AG08395 (cell line): ENCODE measurements around the gene JMJD1C.
A peak's percentile ranks its signal among the peaks of the same experiment; 100 is the strongest.

Experiments
- DNase-seq: peaks from one replicate; pipeline ENCODE4 v3.0.0; 2012; ENCODE audit warnings: mixed read lengths, low spot score

The JMJD1C gene

GRCh38 chr10:63481815-63482421 is 16.1 kb upstream of the JMJD1C start:
- no peak for DNase-seq

- no peak for DNase-seq
Measured at GRCh38 chr10:63480237-63480636, 14.5 kb upstream of the JMJD1C start.

GRCh38 chr10:63478564-63478963 is 12.8 kb upstream of the JMJD1C start:
- no peak for DNase-seq

DNA sequence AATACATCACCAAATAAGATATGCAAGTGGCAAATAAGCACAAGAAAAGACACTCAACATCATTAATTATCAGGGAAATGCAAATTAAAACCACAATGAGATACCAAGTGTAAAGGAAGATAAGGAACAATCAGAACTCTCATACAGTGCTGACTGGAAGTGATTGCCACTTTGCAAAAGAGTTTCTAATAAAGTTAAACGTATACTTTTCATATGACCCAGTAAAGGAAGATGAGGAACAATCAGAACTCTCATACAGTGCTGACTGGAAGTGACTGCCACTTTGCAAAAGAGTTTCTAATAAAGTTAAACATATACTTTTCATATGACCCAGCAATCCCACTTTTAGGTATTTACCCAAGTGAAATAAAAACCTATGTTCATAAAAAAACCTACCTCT is 12.2 kb upstream of the JMJD1C start:
- DNase-seq: no peak

GRCh38 chr10:63474488-63474887 is 8.7 kb upstream of the JMJD1C start:
- DNase-seq: no peak

DNA sequence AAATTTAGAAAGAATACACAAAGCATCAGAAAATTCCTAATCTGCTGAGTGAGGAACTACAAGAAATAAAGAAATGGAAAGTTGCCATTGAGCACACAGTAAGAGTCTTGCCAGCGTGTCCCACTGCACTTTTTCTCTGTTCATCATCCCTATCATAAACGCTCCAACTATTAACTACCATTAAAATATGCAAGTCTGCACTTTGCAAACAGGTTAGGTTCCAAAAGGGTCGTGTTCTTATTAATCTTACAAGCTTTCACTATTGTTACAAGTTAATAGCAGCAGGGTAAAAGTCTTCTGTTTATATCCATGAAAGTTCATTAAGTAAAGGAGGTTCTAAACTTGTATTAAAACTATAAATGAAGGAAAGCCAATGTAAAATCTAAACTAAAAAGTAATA is 5.2 kb upstream of the JMJD1C start:
- no peak for DNase-seq

- DNase-seq: no peak
Measured at GRCh38 chr10:63468947-63469346, 3.2 kb upstream of the JMJD1C start.

DNA sequence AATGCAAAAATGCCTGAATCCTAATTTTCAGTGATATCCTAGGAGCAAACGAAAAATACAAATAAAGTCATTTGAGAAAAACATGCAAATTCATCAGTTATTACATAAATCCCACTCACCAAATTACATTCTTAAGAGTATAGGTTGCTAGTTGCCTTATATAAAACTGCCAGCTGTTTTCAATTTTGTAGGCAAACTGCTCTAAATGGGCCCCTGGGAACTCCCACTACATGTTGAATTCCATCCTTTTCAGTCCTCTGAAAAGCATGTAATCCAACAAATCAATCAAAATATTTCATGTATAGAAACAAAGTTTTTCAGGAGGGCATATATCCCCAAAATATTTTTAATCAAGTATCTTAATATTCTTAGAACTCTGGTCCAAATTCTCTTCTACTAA is 2.1 kb upstream of the JMJD1C start:
- DNase-seq: no peak

DNA sequence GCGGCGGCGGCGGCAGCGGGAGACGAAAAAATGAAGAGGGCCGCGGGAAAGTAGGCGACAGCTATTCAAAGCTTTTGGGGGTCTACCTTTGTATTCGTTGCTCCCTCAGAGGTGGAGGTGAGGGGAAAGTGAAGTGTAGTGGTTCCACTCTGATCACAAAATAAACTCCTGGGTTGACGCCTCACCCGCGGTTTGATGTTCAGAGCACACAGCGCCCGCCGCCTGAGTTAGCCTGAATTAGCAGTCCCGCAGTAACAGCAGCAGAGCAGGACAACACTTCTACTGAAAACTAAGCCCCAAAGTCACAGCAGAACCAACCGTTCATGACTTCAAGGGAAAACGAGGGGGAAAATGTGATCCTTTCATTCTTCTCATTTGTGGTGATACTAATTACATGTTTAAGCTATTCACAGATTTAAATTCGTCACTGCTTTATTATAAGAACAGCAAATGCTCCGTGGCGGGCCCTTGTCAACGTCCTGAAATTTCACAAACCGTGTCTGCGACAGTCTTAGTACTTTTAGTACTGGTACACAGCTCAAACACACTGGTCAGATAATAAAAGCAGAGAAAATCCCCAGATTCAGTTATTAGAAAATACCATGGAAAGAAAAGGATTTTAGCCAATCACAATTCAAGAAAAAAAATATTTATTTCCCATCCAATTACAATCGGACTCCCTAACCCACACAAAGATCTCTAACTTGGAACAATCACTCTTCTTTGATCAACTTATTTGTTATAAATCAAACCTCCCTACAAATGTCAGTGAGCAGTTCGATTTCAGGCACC is 563 bp upstream of the JMJD1C start:
- DNase-seq: peak; percentile 47

DNA sequence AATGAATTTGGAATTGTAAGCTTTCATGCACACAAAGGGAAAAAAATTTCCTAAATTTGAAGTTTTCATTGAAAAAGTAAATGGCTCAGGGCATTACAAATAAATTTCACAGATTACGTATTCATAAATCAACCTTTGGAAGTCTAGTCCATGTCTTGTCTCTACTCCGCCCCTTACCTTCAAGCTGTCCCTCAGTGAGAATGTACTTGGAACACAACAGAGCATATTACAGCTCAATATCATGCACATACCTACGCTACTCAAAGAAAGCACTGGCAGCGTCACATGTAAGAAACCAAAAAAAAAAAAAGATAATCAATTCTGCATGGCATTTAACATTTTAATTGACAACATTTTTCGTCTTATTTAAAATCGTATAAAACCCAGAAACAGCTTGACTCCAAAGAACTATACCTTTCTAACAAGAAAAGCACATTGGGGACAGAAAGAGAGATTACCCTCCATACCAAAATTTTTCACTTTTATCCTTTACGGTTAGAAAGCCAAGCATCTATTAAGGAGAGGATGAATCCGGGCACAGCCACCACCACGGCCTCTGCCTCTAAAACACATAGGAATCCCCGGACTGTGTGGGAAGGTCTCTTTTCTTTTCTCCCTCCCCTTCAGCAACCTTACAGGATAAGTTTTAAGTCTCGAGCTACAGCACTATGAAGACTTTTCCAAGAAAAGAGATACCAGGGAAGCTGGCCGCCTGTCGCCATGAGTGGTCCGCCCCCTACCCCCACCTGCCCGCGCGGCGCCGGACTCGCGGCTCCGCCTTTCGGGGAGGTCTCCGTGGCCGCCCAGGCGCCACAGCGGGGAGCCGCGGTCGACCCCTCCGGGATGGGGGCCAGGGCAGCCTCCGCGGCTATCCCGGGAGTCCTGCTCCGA is 1.1 kb downstream of the JMJD1C start:
- no peak for DNase-seq

- DNase-seq: no peak
Measured at GRCh38 chr10:63462442-63462841, 3.3 kb downstream of the JMJD1C start.

DNA sequence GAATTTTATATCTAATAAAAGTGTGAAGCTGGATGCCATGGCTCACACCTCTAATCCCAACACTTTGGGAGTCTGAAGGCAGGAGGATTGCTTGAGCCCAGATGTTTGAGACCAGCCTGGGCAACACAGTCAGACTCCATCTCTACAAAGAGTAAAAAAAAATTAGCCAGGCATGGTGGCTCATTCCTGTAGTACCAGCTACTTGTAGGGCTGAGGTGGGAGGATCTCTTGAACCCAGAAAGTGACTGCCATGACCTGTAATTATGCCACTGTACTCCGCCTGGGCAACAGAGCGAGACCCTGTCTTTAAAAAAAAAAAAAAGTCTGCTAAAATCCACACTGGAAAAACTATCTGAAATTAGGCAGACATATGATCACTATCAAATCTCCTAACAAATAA is 7.6 kb downstream of the JMJD1C start:
- no peak for DNase-seq

DNA sequence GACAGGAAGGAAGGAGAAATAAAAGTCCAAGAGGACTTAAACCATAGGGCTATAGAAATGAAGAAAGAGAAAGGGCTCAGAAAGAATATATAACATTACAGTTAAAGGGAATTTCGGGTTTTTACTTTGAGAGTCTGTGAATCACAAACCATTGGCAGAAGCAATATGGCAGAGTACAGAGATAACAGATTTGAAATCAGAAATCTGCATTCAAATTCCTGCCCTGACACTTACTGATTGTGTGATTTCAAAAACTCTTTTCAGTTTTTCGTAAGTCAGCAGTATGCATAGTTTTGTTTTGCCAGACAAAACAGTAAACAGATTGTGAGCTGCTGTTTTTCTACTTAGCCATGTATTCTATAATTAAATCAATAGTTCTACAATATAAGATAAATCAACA is 8.2 kb downstream of the JMJD1C start:
- DNase-seq: no peak

- DNase-seq: peak; percentile 55
Measured at GRCh38 chr10:63456437-63457210, 9.2 kb downstream of the JMJD1C start.

DNA sequence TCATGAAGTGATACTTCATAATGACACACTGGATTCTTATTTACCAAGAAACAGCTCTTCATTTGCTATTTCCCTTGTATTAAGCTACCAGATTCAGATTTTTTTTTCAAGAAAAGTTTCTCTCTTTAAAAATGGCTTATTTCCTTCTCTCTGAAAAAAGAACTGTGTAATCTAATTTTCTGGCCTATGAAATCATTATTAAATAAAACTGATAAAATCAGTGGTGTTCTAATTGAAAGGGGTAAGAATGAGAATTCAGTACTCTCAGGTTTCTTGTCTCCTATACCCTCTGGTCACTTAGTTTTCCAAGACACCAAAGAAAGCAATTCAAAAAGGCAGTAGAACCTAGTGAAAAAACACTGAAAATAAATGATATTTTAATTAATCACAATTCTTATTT is 10.3 kb downstream of the JMJD1C start:
- DNase-seq: no peak

GRCh38 chr10:63454631-63455030 is 11.1 kb downstream of the JMJD1C start:
- no peak for DNase-seq

DNA sequence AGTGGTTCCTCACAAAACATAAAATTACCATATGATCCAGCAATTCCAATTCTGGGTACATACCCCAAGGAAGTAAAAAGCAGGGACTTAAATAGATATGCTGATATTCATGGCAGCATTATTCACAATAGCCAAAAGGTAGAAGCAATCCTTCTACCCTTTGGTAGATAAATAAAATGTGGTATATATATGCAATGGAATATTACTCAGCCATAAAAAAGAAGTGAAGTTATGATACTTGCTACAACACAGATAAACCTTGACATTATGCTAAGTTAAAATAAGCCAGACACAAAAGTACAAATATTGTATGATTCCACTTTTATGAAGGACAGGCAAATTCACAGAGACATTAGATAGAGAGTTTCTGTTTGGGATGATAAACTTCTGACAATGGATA is 13.3 kb downstream of the JMJD1C start:
- no peak for DNase-seq

GRCh38 chr10:63446716-63447440 is 18.9 kb downstream of the JMJD1C start:
- DNase-seq: no peak

DNA sequence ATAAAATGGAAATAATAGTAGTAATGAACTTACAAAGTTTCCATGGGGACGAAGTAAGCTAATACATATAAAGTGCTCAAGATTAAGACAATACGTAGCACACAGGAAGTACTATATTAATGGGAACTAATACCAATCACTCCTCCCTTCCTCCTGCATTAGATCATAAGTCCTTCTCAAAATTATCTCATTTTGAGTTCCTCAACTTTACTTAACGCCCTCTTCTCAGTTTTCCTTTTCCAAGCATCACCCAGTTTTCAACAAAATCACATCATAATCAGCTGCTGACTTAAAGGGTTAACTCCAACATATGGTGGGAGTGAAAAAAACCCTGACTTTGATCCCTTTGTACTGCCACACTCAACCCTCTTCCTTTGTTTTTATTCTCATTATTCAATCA is 24.4 kb downstream of the JMJD1C start:
- no peak for DNase-seq

DNA sequence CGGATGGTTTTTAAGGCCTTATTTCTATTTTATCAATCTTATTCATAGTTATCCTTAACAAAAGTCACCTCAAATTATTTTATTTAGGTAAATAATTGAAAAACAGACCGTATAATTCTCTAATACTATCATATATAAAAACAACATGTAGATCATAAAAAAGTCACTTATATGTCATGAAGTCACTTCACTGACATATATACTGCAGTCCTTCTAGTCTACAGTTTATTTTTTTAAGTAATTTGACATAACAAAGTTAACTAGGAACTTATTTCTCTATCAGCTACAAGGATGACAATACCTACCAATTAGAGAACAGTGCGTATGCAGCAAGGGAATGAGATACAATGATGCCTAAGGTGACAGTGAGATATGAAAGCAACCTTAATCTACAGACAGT is 26.2 kb downstream of the JMJD1C start:
- DNase-seq: no peak
